Measurements from ENCODE around the gene SWSAP1. TPM values are rescaled to one million over a fixed set of nuclear protein-coding genes. Genes with fewer than 3 reads are reported as not detected.
"Not testable (repeated sequence)": the region's sequence is repeated elsewhere in the genome, so short reads cannot be mapped to it uniquely, and the experiment has no call there.

The SWSAP1 gene
- total RNA-seq, 2 donors from 2014 or later: 1.5 to 2.4 TPM

GRCh38 chr19:11363881-11364280 is 10.6 kb upstream of the SWSAP1 start:
- H3K36me3 Mint-ChIP-seq (ENCODE audit: low read depth): peaks cover 17% of the 10 kb centered on the region
- H3K4me1 Mint-ChIP-seq: no peaks in the 10 kb centered on the region
- no peak for ATAC-seq (replicated peaks)
- H3K27ac Mint-ChIP-seq: no peak overlapping the region
- no peak overlapping the region for H3K4me3 Mint-ChIP-seq
- H3K9me3 Mint-ChIP-seq: no peaks in the 10 kb centered on the region
- no peaks in the 10 kb centered on the region for H3K27me3 Mint-ChIP-seq

- Mint-ChIP-seq H3K4me1 (no peaks in the 10 kb centered on the region), H3K4me3 (no peak overlapping the region), H3K9me3 (no peaks in the 10 kb centered on the region), H3K27me3 (no peaks in the 10 kb centered on the region), H3K27ac (no peak overlapping the region), H3K36me3 (ENCODE audit: low read depth) (peaks cover 21% of the 10 kb centered on the region)
- ATAC-seq (replicated peaks): no peak
Measured at GRCh38 chr19:11364296-11364904, 10.1 kb upstream of the SWSAP1 start.

- H3K36me3 Mint-ChIP-seq (ENCODE audit: low read depth): peaks cover 21% of the 10 kb centered on the region
- no peak overlapping the region for H3K4me3 Mint-ChIP-seq
- H3K4me1 Mint-ChIP-seq: no peaks in the 10 kb centered on the region
- no peaks in the 10 kb centered on the region for H3K27me3 Mint-ChIP-seq
- ATAC-seq (replicated peaks): no peak
- H3K9me3 Mint-ChIP-seq: no peaks in the 10 kb centered on the region
- no peak overlapping the region for H3K27ac Mint-ChIP-seq
Measured at GRCh38 chr19:11364935-11365334, 9.5 kb upstream of the SWSAP1 start.

GRCh38 chr19:11365557-11366117 is 8.8 kb upstream of the SWSAP1 start:
- Mint-ChIP-seq H3K9me3 (no peaks in the 10 kb centered on the region), H3K36me3 (ENCODE audit: low read depth) (peaks cover 22% of the 10 kb centered on the region)
- no peak for ATAC-seq (replicated peaks)

GRCh38 chr19:11367528-11367927 is 6.9 kb upstream of the SWSAP1 start:
- no peak for ATAC-seq (replicated peaks)
- Mint-ChIP-seq H3K36me3 (ENCODE audit: low read depth) (peaks cover 32% of the 10 kb centered on the region), H3K4me3 (no peak overlapping the region), H3K4me1 (peaks cover 4% of the 10 kb centered on the region), H3K27ac (no peak overlapping the region), H3K27me3 (no peaks in the 10 kb centered on the region), H3K9me3 (no peaks in the 10 kb centered on the region)

More at GRCh38 chr19:11365557-11366117, 8.8 kb upstream of the SWSAP1 start:
- no peaks in the 10 kb centered on the region for H3K27me3 Mint-ChIP-seq
- peaks cover under 1% of the 10 kb centered on the region for H3K4me1 Mint-ChIP-seq
- no peak overlapping the region for H3K4me3 Mint-ChIP-seq
- no peak overlapping the region for H3K27ac Mint-ChIP-seq

GRCh38 chr19:11370744-11371143 is 3.7 kb upstream of the SWSAP1 start:
- Mint-ChIP-seq H3K36me3 (ENCODE audit: low read depth) (peaks cover 36% of the 10 kb centered on the region), H3K27ac (no peak overlapping the region), H3K9me3 (no peaks in the 10 kb centered on the region), H3K4me3 (no peak overlapping the region), H3K4me1 (peaks cover 10% of the 10 kb centered on the region), H3K27me3 (no peaks in the 10 kb centered on the region)
- no peak for ATAC-seq (replicated peaks)

GRCh38 chr19:11373166-11373884 is 1.1 kb upstream of the SWSAP1 start:
- Mint-ChIP-seq H3K27me3 (no peaks in the 10 kb centered on the region), H3K36me3 (ENCODE audit: low read depth) (peaks cover 49% of the 10 kb centered on the region)

GRCh38 chr19:11373885-11374432 is 507 bp upstream of the SWSAP1 start:
- no peaks in the 10 kb centered on the region for H3K27me3 Mint-ChIP-seq
- no peak overlapping the region for H3K4me3 Mint-ChIP-seq
- H3K9me3 Mint-ChIP-seq: no peaks in the 10 kb centered on the region
- peaks cover 49% of the 10 kb centered on the region for H3K36me3 Mint-ChIP-seq (ENCODE audit: low read depth)
- H3K27ac Mint-ChIP-seq: no peak overlapping the region
- peaks cover 22% of the 10 kb centered on the region for H3K4me1 Mint-ChIP-seq
- ATAC-seq (replicated peaks): no peak

More at GRCh38 chr19:11373166-11373884, 1.1 kb upstream of the SWSAP1 start:
- Mint-ChIP-seq H3K9me3 (no peaks in the 10 kb centered on the region), H3K4me3 (no peak overlapping the region), H3K27ac (no peak overlapping the region), H3K4me1 (peaks cover 16% of the 10 kb centered on the region)
- ATAC-seq (replicated peaks): no peak

- H3K9me3 Mint-ChIP-seq: no peaks in the 10 kb centered on the region
- peaks cover 54% of the 10 kb centered on the region for H3K36me3 Mint-ChIP-seq (ENCODE audit: low read depth)
- peaks cover 27% of the 10 kb centered on the region for H3K4me1 Mint-ChIP-seq
- H3K4me3 Mint-ChIP-seq: no peak overlapping the region
- no peak overlapping the region for H3K27ac Mint-ChIP-seq
- no peaks in the 10 kb centered on the region for H3K27me3 Mint-ChIP-seq
- peak; percentile 26 for ATAC-seq (replicated peaks)
Measured at GRCh38 chr19:11375143-11375948, 880 bp downstream of the SWSAP1 start.

- Mint-ChIP-seq H3K4me1 (peaks cover 23% of the 10 kb centered on the region), H3K9me3 (no peaks in the 10 kb centered on the region), H3K36me3 (ENCODE audit: low read depth) (peaks cover 55% of the 10 kb centered on the region), H3K27me3 (no peaks in the 10 kb centered on the region), H3K27ac (peak overlapping the region; percentile 48), H3K4me3 (no peak overlapping the region)
- ATAC-seq (replicated peaks): no peak
Measured at GRCh38 chr19:11377237-11377636, 2.8 kb downstream of the SWSAP1 start.

- Mint-ChIP-seq H3K27ac (peak overlapping the region; percentile 48), H3K27me3 (no peaks in the 10 kb centered on the region), H3K36me3 (ENCODE audit: low read depth) (peaks cover 55% of the 10 kb centered on the region), H3K4me1 (peaks cover 23% of the 10 kb centered on the region), H3K9me3 (no peaks in the 10 kb centered on the region), H3K4me3 (no peak overlapping the region)
- no peak for ATAC-seq (replicated peaks)
Measured at GRCh38 chr19:11377756-11378155, 3.3 kb downstream of the SWSAP1 start.

- H3K4me1 Mint-ChIP-seq: peaks cover 17% of the 10 kb centered on the region
- H3K36me3 Mint-ChIP-seq (ENCODE audit: low read depth): peaks cover 55% of the 10 kb centered on the region
- no peaks in the 10 kb centered on the region for H3K27me3 Mint-ChIP-seq
- no peaks in the 10 kb centered on the region for H3K9me3 Mint-ChIP-seq
- peak overlapping the region; percentile 47 for H3K27ac Mint-ChIP-seq
- ATAC-seq (replicated peaks): no peak
- no peak overlapping the region for H3K4me3 Mint-ChIP-seq
Measured at GRCh38 chr19:11378319-11379189, 4.1 kb downstream of the SWSAP1 start.

- H3K27me3 Mint-ChIP-seq; H3K4me3 Mint-ChIP-seq; ATAC-seq (replicated peaks); H3K9me3 Mint-ChIP-seq: not testable (repeated sequence)
- peaks cover 17% of the 10 kb centered on the region for H3K4me1 Mint-ChIP-seq
- peak overlapping the region; percentile 94 for H3K27ac Mint-ChIP-seq
- H3K36me3 Mint-ChIP-seq (ENCODE audit: low read depth): peaks cover 55% of the 10 kb centered on the region
Measured at GRCh38 chr19:11379269-11379845, 4.9 kb downstream of the SWSAP1 start.
